Breast epithelium (tissue), 4 donors: Measurements from ENCODE around the gene RPUSD1. TPM values are rescaled to one million over a fixed set of nuclear protein-coding genes. Genes with fewer than 3 reads are reported as not detected.

Experiments
- DNase-seq, 2 donors: peaks; one replicate each; pipeline ENCODE4 v3.0.0-alpha.2; 2019; ENCODE audit warnings: low spot score in 2 of 2
- H3K27ac ChIP-seq, 2 donors: fragments of 200-600 bp; sonication (generic) in 1 of 2; one replicate each; pipeline ENCODE4 v1.5.1; 2016 to 2019; ENCODE audit warnings: mild to moderate bottlenecking in 1 of 2
- H3K27me3 ChIP-seq, 2 donors: fragments of 200-600 bp; sonication (generic) in 1 of 2; one replicate each; pipeline versions ENCODE4 v1.5.1 to v1.6.0; 2017 to 2019; ENCODE audit warnings: control low read depth in 1 of 2, mild to moderate bottlenecking in 1 of 2
- H3K36me3 ChIP-seq: fragments of 200-600 bp; one replicate; pipeline ENCODE4 v1.5.1; 2019
- H3K4me1 ChIP-seq, 2 donors: fragments of 200-600 bp; sonication (generic); one replicate each; pipeline ENCODE4 v1.5.1; 2016 to 2019; ENCODE audit warnings: control low read depth in 1 of 2
- H3K4me3 ChIP-seq, 3 donors: fragments of 200-600 bp; sonication (generic); 1 replicate in 2 of 3; 2 replicates in 1 of 3; pipeline ENCODE4 v1.5.1; 2016 to 2019; ENCODE audit warnings: mild to moderate bottlenecking in 3 of 3, moderate library complexity in 2 of 3
- H3K9me3 ChIP-seq, 2 donors: fragments of 200-600 bp; sonication (generic) in 1 of 2; one replicate each; pipeline ENCODE4 v1.5.1; 2016 to 2019; ENCODE audit warnings: control low read depth in 1 of 2
- CTCF ChIP-seq, 3 donors: fragments of 450-650 bp; IDR thresholded peaks; one replicate each; pipeline ENCODE4 v1.5.1; 2016 to 2017; ENCODE audit warnings: antibody characterized with exemption in 3 of 3, mild to moderate bottlenecking in 3 of 3, moderate library complexity in 3 of 3
- POLR2A ChIP-seq: fragments of 450-650 bp; IDR thresholded peaks from one replicate; pipeline ENCODE4 v1.6.1; 2016; ENCODE audit warnings: antibody characterized with exemption, mild to moderate bottlenecking, moderate library complexity
- POLR2AphosphoS5 ChIP-seq, 3 donors: sonication (generic); formaldehyde crosslinking; IDR thresholded peaks; one replicate each; pipeline ENCODE4 v1.6.1; 2017; ENCODE audit warnings: antibody characterized with exemption in 3 of 3
- intact Hi-C: fragments of 100-400 bp; cut with DNase I; formaldehyde crosslinking; loops from one replicate; pipeline ENCODE4 v1.15.1; 2023; ENCODE audit warnings: low total_unique reads
- total RNA-seq, 3 donors: library from RNA; depleted of rRNA; stranded (reverse); fragments of >200 nt; gene quantifications; one replicate each; pipeline ENCODE4 v1.1.0, GENCODE V29; 2016

The RPUSD1 gene
- total RNA-seq, 3 donors from 2014 or later = 13.1 to 18.4 (median 16.1) TPM

- Histone ChIP-seq H3K27ac (peak overlapping the region; percentile 84 to 85), H3K4me3 (peak overlapping the region; percentile 66 to 92 (median 83)), H3K36me3 (no peaks in the 10 kb centered on the region), H3K9me3 (no peaks in the 10 kb centered on the region), H3K27me3 (no peaks in the 10 kb centered on the region), H3K4me1 (peaks cover 0 to 7% of the 10 kb centered on the region in 2 donors)
- intact Hi-C loops = no loop called here
- TF ChIP-seq CTCF (IDR thresholded peaks at IDR 0.05) = no peak
- TF ChIP-seq POLR2AphosphoS5 (IDR thresholded peaks at IDR 0.05) = no peak
- TF ChIP-seq POLR2A = no peak
- no peak for DNase-seq
Measured at GRCh38 chr16:740459-740763, 47.8 kb downstream of the RPUSD1 start.

DNA sequence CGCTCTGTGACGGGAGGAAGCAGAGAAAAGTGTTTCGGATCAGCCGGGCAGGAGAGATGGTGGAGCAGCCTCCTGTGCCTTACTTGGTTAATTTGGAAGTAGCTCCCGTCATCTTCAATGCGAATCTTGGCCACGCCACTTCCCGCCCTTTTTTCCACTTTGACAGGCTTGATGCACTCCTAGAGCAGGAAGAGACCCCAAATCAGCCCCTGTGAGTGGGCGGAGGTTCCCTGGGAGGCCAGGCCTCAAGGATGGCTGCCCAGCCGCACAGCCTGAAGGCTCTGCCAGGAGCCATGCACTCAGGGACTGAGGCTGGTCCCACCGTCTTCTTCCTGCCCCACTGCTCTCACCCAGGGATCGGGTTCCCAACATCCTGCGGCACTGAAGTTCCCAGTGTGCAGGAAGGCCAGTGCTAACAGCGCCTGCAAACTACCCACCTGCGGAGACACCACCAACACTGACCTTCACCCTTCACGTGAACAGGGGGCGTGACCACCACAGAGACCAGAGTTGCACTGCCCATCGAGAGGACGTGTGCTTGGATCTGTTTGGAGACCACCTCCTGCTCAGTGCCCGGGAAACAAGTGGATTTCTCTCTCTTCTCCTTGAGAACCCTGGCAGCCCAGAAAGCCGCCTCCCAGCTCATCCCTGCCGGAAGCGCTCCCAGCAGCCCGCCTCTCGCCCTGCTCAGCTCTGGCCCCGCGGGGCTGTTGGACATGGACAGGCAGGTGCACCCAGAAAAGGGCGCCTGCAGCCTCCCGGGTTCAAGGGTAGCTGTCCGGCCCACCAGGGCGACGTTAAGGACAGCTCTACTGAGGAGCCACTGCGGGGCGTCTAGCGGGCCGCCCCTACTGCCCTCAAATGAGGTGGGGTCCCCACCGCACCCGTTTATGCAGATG lies 48.4 kb downstream of the RPUSD1 start:
- H3K9me3 ChIP-seq = no peaks in the 10 kb centered on the region
- intact Hi-C loops = no loop called here
- TF ChIP-seq CTCF (IDR thresholded peaks at IDR 0.05) = no peak
- no peak for TF ChIP-seq POLR2AphosphoS5 (IDR thresholded peaks at IDR 0.05)
- TF ChIP-seq POLR2A = no peak
- no peaks in the 10 kb centered on the region for H3K36me3 ChIP-seq
- peaks cover 0 to 7% of the 10 kb centered on the region in 2 donors for H3K4me1 ChIP-seq
- H3K27ac ChIP-seq = peak overlapping the region in 1 of 2 donors; percentile 85
- H3K4me3 ChIP-seq = peak overlapping the region; percentile 66 to 92 (median 83)
- H3K27me3 ChIP-seq = no peaks in the 10 kb centered on the region
- no peak for DNase-seq

GRCh38 chr16:736936-737481 lies 51.2 kb downstream of the RPUSD1 start:
- intact Hi-C loops = no loop called here
- Histone ChIP-seq H3K36me3 (no peaks in the 10 kb centered on the region), H3K4me3 (no peak overlapping the region), H3K27ac (no peak overlapping the region), H3K9me3 (no peaks in the 10 kb centered on the region), H3K27me3 (no peaks in the 10 kb centered on the region), H3K4me1 (peaks cover 0 to 7% of the 10 kb centered on the region in 2 donors)
- TF ChIP-seq CTCF (IDR thresholded peaks at IDR 0.05) = no peak
- TF ChIP-seq POLR2A = no peak
- TF ChIP-seq POLR2AphosphoS5 (IDR thresholded peaks at IDR 0.05) = no peak
- no peak for DNase-seq

DNA sequence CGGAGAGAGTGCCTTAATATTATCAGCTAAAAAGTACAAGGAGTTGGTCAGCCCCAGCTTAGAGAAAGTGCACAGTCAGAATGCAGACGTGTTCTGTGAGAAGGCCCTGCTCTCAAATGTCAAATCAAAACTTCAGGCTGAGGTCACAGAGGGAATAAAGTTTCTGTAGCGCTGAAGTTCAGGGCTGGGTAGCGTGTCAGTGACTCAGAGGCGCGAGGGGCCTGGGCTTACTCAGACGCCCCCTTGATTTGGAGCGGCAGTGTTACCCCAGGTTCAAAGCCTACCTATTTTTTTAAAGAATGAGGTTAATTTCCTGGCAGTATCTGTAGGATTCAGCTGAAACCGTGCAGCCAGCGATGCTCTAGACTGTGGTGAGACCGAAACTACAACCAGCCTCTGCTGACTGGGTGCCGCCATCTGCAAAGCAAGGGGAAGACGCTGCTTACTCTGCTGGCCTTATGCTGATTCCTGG lies 52.2 kb downstream of the RPUSD1 start:
- no peak overlapping the region for H3K4me3 ChIP-seq
- DNase-seq = no peak
- H3K9me3 ChIP-seq = no peaks in the 10 kb centered on the region
- intact Hi-C loops = no loop called here
- H3K36me3 ChIP-seq = no peaks in the 10 kb centered on the region
- H3K27ac ChIP-seq = no peak overlapping the region
- no peaks in the 10 kb centered on the region for H3K27me3 ChIP-seq
- TF ChIP-seq POLR2AphosphoS5 (IDR thresholded peaks at IDR 0.05) (no peak), POLR2A (no peak), CTCF (IDR thresholded peaks at IDR 0.05) (no peak)
- H3K4me1 ChIP-seq = peaks cover 0 to 7% of the 10 kb centered on the region in 2 donors
